K562 (cell line): Measurements from ENCODE around the gene HNRNPLL. TPM values are rescaled to one million over a fixed set of nuclear protein-coding genes. Genes with fewer than 3 reads are reported as not detected.
A peak's percentile ranks its signal among the peaks of the same experiment; 100 is the strongest.

ENCODE experiments used
- ATF3 ChIP-seq, 2 experiments: fragments of 450-650 bp in 1 of 2; sonication (generic) in 1 of 2; formaldehyde crosslinking in 1 of 2; IDR thresholded peaks in 1 of 2; conservative IDR thresholded peaks in 1 of 2; 2 replicates each; pipeline versions ENCODE4 v1.6.1 to v1.8.1; 2016 to 2023; ENCODE audit warnings: mild to moderate bottlenecking in 2 of 2, moderate library complexity in 2 of 2, inconsistent platforms in 1 of 2, missing genetic modification reagents in 1 of 2
- FOXP1 ChIP-seq: sonication (generic); formaldehyde crosslinking; IDR thresholded peaks from 2 replicates; pipeline ENCODE4 v1.8.0; 2022; ENCODE audit warnings: mild to moderate bottlenecking, missing genetic modification reagents
- GATA2 ChIP-seq: sonication (generic); formaldehyde crosslinking; IDR thresholded peaks from 2 replicates; pipeline ENCODE4 v1.4.0; 2020; ENCODE audit warnings: mild to moderate bottlenecking, missing genetic modification reagents
- HNRNPH1 ChIP-seq: fragments of 200-400 bp; formaldehyde crosslinking; optimal IDR thresholded peaks from 2 replicates; pipeline ENCODE3; 2017; ENCODE audit warnings: low read depth, mild to moderate bottlenecking, low read length, moderate library complexity
- JUND ChIP-seq, 2 experiments: IDR thresholded peaks; 2 replicates in 1 of 2; 3 replicates in 1 of 2; pipeline ENCODE4 v1.6.1; 2011; ENCODE audit warnings: borderline replicate concordance in 2 of 2, low read depth in 2 of 2, low read length in 2 of 2, improper control_type of control experiment in 1 of 2, missing biosample characterization in 1 of 2, missing genetic modification characterization in 1 of 2, missing genetic modification reagents in 1 of 2
- MEIS2 ChIP-seq: fragments of 450-650 bp; IDR thresholded peaks from 2 replicates; pipeline ENCODE4 v1.6.1; 2014; ENCODE audit warnings: mild to moderate bottlenecking; ENCODE audit not compliant: partially characterized antibody
- NFE2 ChIP-seq: IDR thresholded peaks from 2 replicates; pipeline ENCODE4 v1.6.1; 2014; ENCODE audit warnings: antibody characterized with exemption, low read depth
- SMARCA4 ChIP-seq: fragments of 450-650 bp; IDR thresholded peaks from 2 replicates; pipeline ENCODE4 v1.6.1; 2016
- SMARCB1 ChIP-seq: IDR thresholded peaks from 2 replicates; pipeline ENCODE4 v1.6.1; 2011; ENCODE audit warnings: improper control_type of control experiment, low read depth; ENCODE audit not compliant: insufficient read length
- SMARCE1 ChIP-seq: fragments of 450-650 bp; IDR thresholded peaks from 2 replicates; pipeline ENCODE4 v1.7.1; 2016; ENCODE audit warnings: mild to moderate bottlenecking
- SPI1 ChIP-seq: IDR thresholded peaks from 2 replicates; pipeline ENCODE4 v1.6.1; 2011; ENCODE audit warnings: low read depth, low read length, control low read depth, borderline replicate concordance
- TBL1XR1 ChIP-seq, 2 experiments: IDR thresholded peaks; 2 replicates each; pipeline ENCODE4 v1.6.1; 2012; ENCODE audit warnings: improper control_type of control experiment in 2 of 2, low read length in 2 of 2, mild to moderate bottlenecking in 1 of 2
- TEAD4 ChIP-seq, 2 experiments: sonication (generic) in 1 of 2; formaldehyde crosslinking in 1 of 2; IDR thresholded peaks; 2 replicates each; pipeline versions ENCODE4 v1.6.1 to v1.8.0; 2012 to 2022; ENCODE audit warnings: borderline replicate concordance in 1 of 2, inconsistent platforms in 1 of 2, low read length in 1 of 2, mild to moderate bottlenecking in 1 of 2, missing genetic modification reagents in 1 of 2
- polyA plus RNA-seq, 8 experiments: library from polyadenylated mRNA; depleted of rRNA in 4 of 8; stranded (reverse) in 5 of 8; unstranded in 3 of 8; fragments of >200 nt; fragmentation: Nextera tagmentation in 2 of 8; fragmentation: Illumina TruSeq in 1 of 8; extraction: Ambion mirVana in 2 of 8; extraction: Trizol in 1 of 8; gene quantifications; 2 replicates each; pipeline versions ENCODE4 v1.2.1 to v1.2.3, GENCODE V29; 2011 to 2014; ENCODE audit warnings: inconsistent platforms in 1 of 8, missing spikeins in 1 of 8
- total RNA-seq, 7 experiments: library from RNA; depleted of rRNA in 6 of 7; stranded (reverse); fragments of >200 nt in 6 of 7; fragmentation: Illumina TruSeq in 2 of 7; extraction: Trizol in 2 of 7; gene quantifications; 2 replicates each; pipeline versions ENCODE4 v1.2.1 to v1.2.3, GENCODE V29; 2011 to 2021; ENCODE audit warnings: low replicate concordance in 1 of 7
- TF ChIP-seq, protein P1 (sequence below), 2 experiments: fragments of 450-650 bp in 1 of 2; sonication (generic) in 1 of 2; formaldehyde crosslinking in 1 of 2; IDR thresholded peaks; 2 replicates each; pipeline versions ENCODE4 v1.7.1 to v1.9.0; 2016 to 2022; ENCODE audit warnings: inconsistent platforms in 1 of 2, mild to moderate bottlenecking in 1 of 2, missing genetic modification reagents in 1 of 2
- TF ChIP-seq, protein P2 (sequence below): IDR thresholded peaks from 2 replicates; pipeline ENCODE4 v1.6.1; 2012; ENCODE audit warnings: low read depth, low read length, improper control_type of control experiment, borderline replicate concordance

The HNRNPLL gene
- total and polyA plus RNA-seq, 9 of the 15 experiments (the other 6 are each of a cell fraction or from before 2014, with no cell fraction given), result 19.8 to 135 (median 57.8) TPM

DNA sequence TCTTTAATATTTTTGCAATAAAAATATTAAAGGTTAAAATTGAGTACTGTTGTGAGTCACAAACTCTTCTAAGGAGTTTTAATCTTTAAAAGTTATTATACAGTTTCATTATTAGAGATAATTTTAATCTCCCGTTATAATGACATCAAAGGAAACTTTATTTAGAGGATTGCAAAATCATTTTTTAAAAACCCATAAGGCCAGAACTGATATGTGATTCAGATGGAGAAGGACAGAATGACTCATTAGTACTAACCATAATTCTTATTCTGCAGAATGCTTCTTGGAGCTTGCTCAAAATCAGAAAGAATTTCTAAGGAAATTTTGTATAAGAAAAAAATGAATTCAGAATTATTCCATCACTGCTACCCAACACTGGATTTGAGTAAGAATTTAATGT is 12.5 kb upstream of the HNRNPLL start (continued):
- TF ChIP-seq, protein P1, sequence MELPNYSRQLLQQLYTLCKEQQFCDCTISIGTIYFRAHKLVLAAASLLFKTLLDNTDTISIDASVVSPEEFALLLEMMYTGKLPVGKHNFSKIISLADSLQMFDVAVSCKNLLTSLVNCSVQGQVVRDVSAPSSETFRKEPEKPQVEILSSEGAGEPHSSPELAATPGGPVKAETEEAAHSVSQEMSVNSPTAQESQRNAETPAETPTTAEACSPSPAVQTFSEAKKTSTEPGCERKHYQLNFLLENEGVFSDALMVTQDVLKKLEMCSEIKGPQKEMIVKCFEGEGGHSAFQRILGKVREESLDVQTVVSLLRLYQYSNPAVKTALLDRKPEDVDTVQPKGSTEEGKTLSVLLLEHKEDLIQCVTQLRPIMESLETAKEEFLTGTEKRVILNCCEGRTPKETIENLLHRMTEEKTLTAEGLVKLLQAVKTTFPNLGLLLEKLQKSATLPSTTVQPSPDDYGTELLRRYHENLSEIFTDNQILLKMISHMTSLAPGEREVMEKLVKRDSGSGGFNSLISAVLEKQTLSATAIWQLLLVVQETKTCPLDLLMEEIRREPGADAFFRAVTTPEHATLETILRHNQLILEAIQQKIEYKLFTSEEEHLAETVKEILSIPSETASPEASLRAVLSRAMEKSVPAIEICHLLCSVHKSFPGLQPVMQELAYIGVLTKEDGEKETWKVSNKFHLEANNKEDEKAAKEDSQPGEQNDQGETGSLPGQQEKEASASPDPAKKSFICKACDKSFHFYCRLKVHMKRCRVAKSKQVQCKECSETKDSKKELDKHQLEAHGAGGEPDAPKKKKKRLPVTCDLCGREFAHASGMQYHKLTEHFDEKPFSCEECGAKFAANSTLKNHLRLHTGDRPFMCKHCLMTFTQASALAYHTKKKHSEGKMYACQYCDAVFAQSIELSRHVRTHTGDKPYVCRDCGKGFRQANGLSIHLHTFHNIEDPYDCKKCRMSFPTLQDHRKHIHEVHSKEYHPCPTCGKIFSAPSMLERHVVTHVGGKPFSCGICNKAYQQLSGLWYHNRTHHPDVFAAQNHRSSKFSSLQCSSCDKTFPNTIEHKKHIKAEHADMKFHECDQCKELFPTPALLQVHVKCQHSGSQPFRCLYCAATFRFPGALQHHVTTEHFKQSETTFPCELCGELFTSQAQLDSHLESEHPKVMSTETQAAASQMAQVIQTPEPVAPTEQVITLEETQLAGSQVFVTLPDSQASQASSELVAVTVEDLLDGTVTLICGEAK (IDR thresholded peaks at IDR 0.05), result peak; percentile 67
- TF ChIP-seq, protein P1 (CRISPR knock-in tag; IDR thresholded peaks at IDR 0.05), result no peak
- TF ChIP-seq TEAD4 (IDR thresholded peaks at IDR 0.05; ENCODE audit: low read length) (peak; percentile 55; the same call in 1 of the 2 replicates), TEAD4 (CRISPR knock-in tag; IDR thresholded peaks at IDR 0.05; ENCODE audit: borderline replicate concordance) (no peak), MEIS2 (peak; percentile 48), FOXP1 (CRISPR knock-in tag) (no peak), GATA2 (CRISPR knock-in tag) (no peak), TBL1XR1 (IDR thresholded peaks at IDR 0.05; ENCODE audit: low read length in 2 of 2) (0 out of 4 replicates have a peak, but pooled peaks of 1 of the 2 experiments have one; percentile 14), SPI1 (no peak), SMARCB1 (no peak), SMARCE1 (peak; percentile 52; the same call in 1 of the 2 replicates), SMARCA4 (peak; percentile 68; the same call in 1 of the 2 replicates), ATF3 (IDR thresholded peaks at IDR 0.05) (peak; percentile 78), ATF3 (CRISPR knock-in tag; conservative IDR thresholded peaks at IDR 0.05) (no peak), HNRNPH1 (no peak), NFE2 (0 out of 2 replicates have a peak, but pooled peaks have one; percentile 7), JUND (IDR thresholded peaks at IDR 0.05; ENCODE audit: borderline replicate concordance, low read depth, low read length) (peak; percentile 71), JUND (tag; IDR thresholded peaks at IDR 0.05; ENCODE audit: borderline replicate concordance, low read depth, low read length) (no peak)
- TF ChIP-seq, protein P2, sequence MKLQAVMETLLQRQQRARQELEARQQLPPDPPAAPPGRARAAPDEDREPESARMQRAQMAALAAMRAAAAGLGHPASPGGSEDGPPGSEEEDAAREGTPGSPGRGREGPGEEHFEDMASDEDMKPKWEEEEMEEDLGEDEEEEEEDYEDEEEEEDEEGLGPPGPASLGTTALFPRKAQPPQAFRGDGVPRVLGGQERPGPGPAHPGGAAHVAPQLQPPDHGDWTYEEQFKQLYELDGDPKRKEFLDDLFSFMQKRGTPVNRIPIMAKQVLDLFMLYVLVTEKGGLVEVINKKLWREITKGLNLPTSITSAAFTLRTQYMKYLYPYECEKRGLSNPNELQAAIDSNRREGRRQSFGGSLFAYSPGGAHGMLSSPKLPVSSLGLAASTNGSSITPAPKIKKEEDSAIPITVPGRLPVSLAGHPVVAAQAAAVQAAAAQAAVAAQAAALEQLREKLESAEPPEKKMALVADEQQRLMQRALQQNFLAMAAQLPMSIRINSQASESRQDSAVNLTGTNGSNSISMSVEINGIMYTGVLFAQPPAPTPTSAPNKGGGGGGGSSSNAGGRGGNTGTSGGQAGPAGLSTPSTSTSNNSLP, result peak; percentile 69; the same call in 1 of the 2 replicates
